Stimulated activated CD4-positive, alpha-beta T cell treated with anti-CD3 and anti-CD28 coated beads, Interleukin-1b, Interleukin-23, amount 100 ng/mL, for 1 hour (primary cell): ENCODE results near the gene LRP11.
"Not testable (repeated sequence)": the region's sequence is repeated elsewhere in the genome, so short reads cannot be mapped to it uniquely, and the experiment has no call there.

ENCODE experiments used
- DNase-seq, 2 donors: peaks; one replicate each; pipeline ENCODE4 v3.0.0-alpha.2; 2020; ENCODE audit warnings: low read depth in 2 of 2

The LRP11 gene

DNA sequence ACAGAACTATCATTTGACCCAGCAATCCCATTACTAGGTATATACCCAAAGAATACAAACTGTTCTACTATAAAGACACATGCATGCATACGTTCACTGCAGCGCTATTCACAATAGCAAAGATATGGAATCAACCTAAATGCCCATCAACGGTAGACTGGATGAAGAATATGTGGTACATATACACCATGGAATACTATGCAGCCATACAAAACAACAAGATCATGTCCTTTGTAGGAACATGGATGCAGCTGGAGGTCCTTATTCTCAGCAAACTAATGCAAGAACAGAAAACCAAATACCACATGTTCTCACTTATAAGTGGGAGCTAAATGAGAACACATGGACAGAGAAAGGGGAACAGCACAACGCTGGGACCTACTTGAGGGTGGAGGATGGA, 15.8 kb downstream of the LRP11 start:
- not testable (repeated sequence) for DNase-seq

DNA sequence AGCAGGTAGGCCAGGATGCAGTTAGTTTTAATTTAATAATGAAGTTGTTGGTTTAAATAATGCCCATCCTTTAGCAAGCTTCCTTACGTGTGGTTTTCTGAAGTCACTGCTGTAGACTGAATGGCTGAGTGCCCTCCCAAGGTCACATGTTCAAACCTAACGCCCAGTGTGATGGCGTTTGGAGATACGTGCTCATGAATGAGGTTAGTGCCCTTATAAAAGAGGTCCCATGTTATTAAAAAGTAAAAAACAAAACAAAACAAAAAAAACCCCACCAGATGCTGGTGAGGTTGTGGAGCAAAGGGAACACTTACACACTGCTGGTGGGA, 16.3 kb downstream of the LRP11 start:
- no peak for DNase-seq

GRCh38 chr6:149846321-149846720, 17.8 kb downstream of the LRP11 start:
- DNase-seq, result no peak

DNA sequence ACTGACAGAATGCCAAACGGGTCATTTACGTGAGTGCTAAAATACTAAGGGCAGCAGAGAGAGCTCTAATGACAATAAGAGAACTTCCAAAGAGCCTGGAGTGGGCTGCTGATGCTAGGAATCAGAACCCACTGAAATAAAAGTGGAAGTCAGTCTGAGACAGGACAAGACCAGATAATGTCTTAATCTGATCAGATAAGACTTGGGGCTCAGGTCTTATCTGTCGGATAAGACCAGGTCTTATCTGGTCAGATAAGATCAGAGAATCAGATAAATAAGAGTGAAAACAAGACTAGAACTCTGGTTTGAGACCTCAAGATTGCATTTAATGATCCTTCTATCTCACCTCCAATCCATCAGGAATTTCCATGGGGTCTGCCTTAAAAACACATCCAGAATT, 18.6 kb downstream of the LRP11 start:
- no peak for DNase-seq

DNA sequence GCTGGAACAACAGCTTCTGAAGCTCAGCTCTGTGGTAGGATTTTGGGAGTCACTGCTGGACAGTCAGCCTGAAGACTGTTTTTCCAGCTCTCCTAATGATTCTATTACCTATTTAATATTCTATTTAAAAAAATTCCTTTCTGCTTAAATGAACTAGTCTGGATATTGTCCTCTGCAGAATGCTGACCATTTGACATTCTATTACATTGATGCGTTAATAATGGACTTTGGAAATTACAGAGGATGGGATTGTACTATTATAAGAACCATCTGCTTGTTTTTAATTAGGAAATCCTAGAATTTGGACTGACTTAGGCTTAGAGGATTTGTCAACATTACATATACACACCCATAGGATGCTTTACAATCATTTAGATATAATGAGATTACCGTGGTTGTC, 19.7 kb downstream of the LRP11 start:
- DNase-seq, result no peak

- not testable (repeated sequence) for DNase-seq
Observed at GRCh38 chr6:149844036-149844435, 20.1 kb downstream of the LRP11 start.

DNA sequence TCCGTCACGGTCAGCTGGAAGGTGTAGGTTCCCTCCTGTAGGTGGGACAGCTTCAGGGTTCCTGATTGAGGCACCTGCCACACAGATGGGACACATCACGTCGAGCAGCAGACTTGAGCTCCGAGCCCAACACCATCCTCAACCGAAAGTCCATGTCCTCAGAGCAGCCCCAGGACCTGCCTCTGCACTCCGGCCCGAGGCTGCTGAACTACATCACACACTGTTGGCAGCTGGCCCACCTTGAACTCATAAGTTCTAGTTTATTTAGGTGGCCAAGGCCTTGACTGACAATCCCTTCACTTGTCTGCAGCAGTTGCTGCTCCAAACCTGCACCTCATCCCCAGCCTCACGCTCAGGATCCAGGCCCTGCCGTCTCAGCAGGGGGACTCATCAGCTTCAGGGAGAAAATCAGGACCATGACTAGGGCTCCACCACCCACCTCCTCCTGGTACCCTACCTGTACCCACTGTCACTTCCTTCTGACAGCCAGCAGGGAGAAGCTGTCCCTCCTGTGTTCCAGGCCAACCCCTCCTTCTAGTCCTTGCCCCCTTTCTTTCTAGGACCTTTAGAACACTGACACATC, 21.0 kb downstream of the LRP11 start:
- DNase-seq, result no peak

DNA sequence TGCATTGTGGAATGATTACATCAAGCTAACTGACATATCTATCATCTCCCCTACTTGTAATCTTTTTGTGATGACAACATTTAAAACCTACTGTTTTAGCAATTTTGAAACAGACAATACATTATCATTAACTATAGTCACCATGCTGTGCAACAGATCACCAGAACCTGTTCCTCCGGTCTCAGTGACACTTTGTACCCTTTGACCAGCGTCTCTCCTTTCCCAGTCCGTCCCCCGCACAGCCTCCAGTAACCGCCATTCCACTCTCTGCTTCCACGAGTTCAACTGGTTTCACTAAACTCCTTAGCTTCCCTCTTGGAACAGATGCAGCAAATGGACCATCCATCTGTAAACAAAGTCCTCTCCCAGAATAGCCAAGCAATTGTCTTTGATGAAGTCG, 21.8 kb downstream of the LRP11 start:
- DNase-seq, result no peak

GRCh38 chr6:149840345-149841075, 23.6 kb downstream of the LRP11 start:
- no peak for DNase-seq

DNA sequence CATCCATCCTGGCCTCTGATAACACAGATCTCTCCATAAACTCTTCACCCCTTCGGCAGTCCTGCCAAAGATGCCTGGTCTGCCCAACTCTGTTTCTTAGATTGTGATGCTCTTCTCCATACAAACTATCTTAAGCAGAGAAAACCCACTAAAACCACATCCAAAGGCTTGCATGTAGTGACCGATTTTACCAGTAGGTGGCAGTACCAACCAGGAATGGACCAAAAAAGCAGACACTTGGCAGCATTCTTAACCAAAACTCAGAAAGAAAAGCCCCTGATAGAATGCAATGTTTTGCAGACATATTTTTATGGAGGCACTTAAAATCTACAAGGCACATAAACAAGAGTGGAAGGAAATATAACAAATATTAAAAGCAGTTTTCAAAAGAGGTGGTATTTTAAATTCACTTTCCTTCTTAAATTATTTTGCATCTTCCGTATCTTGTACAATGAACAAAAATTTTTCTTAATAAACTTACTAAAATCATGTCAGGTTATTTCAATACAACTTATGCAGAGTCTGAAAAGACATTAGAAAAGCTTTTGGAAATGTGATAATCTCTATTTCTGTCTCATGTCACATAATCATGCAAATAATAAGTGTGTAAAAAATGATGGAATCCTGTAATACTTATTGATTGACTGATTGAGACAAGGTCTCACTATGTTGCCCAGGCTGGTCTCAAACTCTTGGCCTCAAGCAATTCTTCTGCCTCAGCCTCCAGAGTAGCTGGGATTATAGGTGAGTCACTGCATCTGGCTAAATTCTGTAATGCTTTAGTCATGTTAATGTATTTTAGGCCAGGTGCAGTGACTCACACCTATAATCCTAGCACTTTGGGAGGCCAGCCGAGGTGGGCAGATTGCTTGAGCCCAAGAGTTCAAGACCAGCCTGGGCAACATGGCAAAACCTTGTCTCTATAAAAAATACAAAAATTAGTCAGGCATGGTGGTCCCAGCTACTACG, 29.4 kb downstream of the LRP11 start:
- DNase-seq, result peak; percentile 51 to 52

DNA sequence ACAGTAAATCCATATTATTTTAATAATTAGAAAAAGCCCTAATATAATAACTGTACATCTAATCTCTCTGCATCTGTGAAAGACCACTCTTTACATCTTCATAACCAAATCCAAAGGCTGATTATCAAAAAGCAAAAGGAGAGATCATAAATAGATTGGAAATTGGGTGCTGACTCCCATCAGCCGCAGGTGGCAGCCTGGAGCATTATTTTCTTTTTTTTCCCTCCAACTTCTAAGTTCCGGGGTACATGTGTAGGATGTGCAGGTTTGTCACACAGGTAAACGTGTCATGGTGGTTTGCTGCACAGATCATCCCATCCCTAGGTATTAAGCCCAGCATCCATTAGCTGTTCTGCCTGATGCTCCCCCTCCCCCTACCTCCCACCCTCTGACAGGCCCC, 30.5 kb downstream of the LRP11 start:
- no peak for DNase-seq

- DNase-seq, result no peak
Observed at GRCh38 chr6:149831308-149831820, 32.8 kb downstream of the LRP11 start.

DNA sequence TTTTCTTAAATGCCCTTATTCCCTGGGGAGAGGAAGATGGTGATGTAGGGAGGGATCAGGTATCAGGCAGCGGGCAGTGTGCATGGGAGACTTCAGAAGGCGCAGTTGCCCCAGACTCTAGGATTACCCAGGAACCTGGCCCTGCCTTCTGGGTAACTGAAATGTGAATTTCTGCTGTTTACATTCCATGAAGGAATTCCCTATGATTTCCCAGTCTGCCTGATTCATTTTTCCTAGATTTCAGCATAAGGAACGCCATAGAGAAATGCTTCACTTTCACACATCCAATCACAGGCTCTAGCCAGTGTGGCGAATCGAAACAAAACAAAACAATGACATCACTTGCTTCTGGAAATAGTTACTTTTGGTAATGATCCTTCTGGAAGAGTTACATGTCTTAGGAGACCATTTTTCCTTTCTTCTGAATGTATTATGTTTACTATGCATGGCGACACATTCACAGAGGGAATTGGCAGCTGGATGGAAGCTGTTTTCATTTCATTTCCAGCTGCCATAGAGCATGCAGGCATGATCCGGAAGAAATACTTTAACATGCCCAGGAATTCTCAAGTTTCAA, 33.3 kb downstream of the LRP11 start:
- DNase-seq, result no peak

DNA sequence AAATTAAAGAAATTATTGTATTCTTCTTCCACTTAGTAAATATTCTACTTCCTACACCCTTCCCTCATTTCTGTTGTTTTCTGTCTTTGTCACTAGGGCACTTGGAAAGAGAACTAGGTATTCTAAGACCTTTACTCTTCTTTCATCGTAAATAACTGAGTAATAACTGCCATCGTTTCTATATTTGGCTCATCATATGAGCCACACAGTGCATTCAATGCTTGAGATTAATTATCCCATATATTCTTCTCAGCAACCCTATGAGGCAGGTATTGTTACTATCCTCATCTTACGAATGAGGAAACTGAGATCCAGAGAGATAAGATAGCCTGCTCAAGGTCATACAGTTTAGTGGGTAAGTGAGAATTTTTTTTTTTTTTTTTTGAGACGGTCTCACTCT, 38.9 kb downstream of the LRP11 start:
- DNase-seq, result no peak

- DNase-seq, result no peak
Observed at GRCh38 chr6:149823013-149823412, 41.1 kb downstream of the LRP11 start.

DNA sequence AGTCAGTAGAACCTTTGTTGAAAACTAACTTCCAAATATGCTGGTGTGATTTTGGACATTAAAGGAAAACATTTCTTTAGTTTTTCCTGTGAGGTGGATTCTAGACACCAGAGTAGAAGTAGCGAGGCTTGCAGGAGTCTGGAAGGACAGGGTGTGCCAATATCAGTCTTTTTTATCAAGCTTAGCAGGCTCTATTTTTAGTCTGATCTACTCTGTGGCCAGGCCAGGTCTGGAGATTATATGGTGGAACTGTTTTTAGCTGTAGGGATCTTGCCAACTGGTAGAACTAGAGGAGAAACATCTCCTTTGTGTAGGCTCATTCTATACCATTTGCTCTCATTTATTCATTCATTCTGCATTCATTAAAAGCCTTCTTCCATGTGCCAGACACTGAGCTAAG, 42.7 kb downstream of the LRP11 start:
- DNase-seq, result no peak

DNA sequence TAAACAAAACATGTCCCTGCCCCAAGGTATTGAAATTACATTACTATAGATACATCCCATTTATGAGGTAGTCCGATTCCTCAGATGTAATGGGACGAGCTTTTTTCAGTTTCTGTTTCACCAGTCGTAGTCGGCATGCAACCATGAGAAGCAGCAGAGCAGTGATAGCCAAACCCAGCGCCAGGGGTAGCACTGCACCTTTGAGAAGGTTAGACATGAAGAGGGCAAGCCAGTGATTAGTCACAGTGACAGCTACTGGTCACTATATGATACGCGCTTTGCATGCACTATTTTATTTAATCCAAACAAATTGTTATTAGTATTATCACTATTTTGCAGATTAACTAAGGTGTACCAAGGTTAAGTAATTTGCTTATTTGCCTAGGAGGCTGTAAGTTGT, 43.7 kb downstream of the LRP11 start:
- no peak for DNase-seq

- no peak for DNase-seq
Observed at GRCh38 chr6:149815788-149816187, 48.4 kb downstream of the LRP11 start.

GRCh38 chr6:149813351-149813750, 50.8 kb downstream of the LRP11 start:
- no peak for DNase-seq

DNA sequence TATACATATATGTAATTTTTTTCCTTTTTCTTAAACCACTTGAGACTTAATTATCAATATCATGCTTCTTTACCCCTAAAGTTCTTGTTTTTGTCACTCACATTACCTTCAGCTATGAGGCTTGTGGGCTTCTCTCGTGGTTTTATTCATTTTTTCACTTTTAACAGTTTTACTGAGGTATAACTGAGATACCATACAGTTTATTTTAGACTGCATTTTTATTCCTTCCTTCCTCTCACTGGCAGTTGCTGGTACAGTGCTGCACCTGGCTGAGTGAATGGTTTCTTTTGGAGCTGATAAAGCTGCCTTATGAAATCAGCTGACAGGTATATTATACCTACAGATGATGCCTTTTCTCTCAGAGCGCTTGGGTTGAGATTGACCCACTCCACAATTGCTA, 54.4 kb downstream of the LRP11 start:
- DNase-seq, result no peak

- DNase-seq, result no peak
Observed at GRCh38 chr6:149806127-149806526, 58.0 kb downstream of the LRP11 start.

DNA sequence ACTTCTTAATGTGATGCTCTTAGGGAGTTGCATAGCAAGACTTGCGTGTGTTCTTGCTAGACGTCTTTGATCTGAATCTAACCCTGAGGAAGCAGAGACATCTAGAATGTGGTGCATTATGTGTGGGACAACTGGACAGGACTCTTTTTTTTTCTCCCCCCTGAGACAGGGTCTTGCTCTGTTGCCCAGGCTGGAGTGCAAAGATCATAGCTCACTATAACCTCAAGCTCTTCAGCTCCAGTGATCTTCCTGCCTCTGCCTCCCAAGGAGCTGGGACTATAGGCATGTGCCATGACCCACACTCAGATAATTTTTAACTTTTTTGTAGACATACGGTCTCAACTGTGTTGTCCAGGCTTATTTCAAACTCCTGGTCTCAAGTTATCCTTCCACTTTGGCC, 80.6 kb downstream of the LRP11 start:
- DNase-seq, result no peak
